CD1c-positive myeloid dendritic cell (primary cell): ENCODE results near the gene LRP3.
"Not testable (repeated sequence)": the region's sequence is repeated elsewhere in the genome, so short reads cannot be mapped to it uniquely, and the experiment has no call there.

Experiments
- DNase-seq: peaks from one replicate; pipeline ENCODE4 v3.0.0-alpha.2; 2016; ENCODE audit errors: extremely low spot score

LRP3 gene, protein sequence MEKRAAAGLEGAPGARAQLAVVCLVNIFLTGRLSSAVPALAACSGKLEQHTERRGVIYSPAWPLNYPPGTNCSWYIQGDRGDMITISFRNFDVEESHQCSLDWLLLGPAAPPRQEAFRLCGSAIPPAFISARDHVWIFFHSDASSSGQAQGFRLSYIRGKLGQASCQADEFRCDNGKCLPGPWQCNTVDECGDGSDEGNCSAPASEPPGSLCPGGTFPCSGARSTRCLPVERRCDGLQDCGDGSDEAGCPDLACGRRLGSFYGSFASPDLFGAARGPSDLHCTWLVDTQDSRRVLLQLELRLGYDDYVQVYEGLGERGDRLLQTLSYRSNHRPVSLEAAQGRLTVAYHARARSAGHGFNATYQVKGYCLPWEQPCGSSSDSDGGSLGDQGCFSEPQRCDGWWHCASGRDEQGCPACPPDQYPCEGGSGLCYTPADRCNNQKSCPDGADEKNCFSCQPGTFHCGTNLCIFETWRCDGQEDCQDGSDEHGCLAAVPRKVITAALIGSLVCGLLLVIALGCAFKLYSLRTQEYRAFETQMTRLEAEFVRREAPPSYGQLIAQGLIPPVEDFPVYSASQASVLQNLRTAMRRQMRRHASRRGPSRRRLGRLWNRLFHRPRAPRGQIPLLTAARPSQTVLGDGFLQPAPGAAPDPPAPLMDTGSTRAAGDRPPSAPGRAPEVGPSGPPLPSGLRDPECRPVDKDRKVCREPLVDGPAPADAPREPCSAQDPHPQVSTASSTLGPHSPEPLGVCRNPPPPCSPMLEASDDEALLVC

GRCh38 chr19:33193865-33194362 lies at the start of gene LRP3:
Gene LRP3, plus strand, starts transcription at chr19:33194330. Its CDS starts 456 bp downstream, at chr19:33194786.
- DNase-seq, result peak; percentile 16

DNA sequence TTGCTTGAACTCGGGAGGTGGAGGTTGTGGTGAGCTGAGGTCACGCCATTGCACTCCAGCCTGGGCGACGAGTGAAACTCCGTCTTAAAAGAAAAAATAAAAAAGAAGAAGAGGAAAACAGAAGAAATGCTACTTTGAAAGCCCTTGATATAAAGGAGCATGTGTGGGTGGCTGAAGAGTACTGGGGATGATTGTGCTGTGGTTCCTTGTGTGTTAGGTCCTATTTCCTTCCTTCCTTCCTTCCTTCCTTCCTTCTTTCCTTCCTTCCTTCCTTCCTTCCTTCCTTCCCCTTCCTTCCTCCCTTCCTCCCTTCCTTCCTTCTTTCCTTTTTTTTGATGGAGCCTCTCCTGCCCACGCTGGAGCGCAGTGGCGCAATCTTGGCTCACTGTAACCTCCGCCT lies 47.9 kb upstream of the LRP3 start:
- no peak for DNase-seq

DNA sequence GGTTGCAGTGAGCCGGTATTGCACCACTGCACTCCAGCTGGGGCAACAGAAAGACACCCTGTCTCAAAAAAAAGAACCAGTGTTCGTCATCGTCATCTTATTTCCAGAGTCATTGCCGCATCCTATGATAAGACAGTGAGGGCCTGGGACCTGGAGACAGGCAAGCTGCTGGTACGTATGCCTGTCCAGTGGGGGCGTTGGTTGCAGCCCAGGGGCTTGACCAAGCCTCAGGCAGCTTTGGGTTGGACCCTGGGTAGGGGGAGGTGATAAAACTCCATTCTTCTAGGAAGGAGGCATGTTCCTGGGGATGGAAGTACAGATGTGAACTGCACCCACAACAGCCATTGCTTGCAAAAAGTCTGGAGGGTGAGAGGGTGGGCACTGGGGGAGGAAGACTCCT lies 46.6 kb upstream of the LRP3 start:
- DNase-seq, result no peak

DNA sequence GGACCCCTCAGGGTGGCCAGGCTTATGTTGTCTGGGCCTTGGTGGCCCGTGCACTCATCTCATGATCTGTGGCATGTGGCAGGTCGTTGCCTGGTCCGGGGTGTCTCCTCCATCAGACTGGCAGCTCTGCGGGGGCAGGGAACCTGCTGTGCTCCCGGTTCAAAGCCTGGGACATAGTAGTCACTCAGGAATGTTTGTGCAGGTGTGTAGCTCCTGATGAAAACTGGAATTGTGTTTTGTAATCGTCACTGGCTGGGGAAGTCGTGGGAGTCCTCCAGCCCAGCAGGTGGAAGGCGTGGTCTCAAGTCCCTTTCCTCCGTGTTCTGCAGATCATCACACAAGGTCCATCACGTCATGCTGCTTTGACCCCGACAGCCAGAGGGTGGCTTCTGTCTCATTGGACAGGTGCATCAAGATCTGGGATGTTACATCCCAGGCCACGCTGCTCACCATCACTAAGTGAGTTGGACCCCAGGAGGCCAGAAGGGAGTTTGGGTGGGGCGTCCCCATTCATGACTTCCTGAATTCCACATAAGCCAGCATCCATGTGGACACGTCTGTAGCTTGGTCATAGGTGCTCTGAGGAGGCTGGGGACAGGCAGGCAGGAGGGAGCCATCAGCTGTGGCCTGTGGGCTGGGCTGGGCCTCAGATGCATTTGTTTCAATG lies 43.1 kb upstream of the LRP3 start:
- DNase-seq, result no peak

DNA sequence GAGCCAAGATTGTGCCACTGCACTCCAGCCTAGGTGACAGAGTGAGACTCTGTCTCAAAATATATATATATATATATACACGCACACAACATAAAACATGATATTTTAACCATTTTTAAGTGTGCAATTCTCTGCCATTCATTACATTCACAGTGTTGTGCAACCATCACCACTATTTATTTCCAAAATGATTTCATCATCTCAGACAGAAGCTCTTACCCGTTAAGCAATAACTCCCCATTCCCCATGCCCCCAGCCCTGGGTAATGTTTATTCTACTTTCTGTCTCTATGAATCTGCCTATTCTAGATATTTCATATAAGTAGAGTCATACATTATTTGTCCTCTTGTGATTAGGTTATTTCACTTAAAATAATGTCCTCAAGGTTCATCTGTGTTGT lies 42.0 kb upstream of the LRP3 start:
- DNase-seq, result peak; percentile 7

DNA sequence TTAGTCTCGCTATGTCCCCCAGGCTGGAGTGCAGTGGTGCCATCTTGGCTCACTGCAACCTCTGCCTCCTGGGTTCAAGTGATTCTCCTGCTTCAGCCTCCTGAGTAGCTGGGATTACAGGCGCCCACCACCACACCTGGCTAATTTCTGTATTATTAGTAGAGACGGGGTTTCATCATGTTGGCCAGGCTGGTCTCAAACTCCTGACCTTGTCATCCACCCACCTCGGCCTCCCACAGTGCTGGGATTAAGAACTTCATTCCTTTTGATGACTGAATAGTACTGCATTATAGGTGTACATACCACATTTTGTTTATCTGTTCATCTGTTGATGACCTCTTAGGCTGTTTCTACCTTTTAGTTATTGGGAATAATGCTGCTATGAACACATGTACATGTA lies 41.5 kb upstream of the LRP3 start:
- DNase-seq, result not testable (repeated sequence)

DNA sequence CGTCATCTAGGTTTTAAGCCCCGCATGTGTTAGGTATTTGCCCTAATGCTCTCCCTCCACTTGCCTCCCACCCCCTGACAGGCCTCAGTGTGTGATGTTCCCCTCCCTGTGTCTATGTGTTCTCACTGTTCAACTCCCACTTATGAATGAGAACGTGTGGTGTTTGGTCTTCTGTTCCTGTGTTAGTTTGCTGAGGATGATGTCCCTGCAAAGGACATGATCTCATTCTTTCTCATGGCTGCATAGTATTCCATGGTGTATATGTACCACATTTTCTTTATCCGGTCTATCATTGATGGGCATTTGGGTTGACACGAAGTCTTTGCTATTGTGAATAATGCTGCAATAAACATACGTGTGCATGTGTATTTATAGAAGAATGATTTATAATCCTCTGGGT lies 39.8 kb upstream of the LRP3 start:
- not testable (repeated sequence) for DNase-seq

GRCh38 chr19:33156334-33156733 lies 37.8 kb upstream of the LRP3 start:
- no peak for DNase-seq

- no peak for DNase-seq
Measured at GRCh38 chr19:33157906-33158305, 36.2 kb upstream of the LRP3 start.

GRCh38 chr19:33158365-33158764 lies 35.8 kb upstream of the LRP3 start:
- no peak for DNase-seq

- no peak for DNase-seq
Measured at GRCh38 chr19:33159149-33159548, 35.0 kb upstream of the LRP3 start.

DNA sequence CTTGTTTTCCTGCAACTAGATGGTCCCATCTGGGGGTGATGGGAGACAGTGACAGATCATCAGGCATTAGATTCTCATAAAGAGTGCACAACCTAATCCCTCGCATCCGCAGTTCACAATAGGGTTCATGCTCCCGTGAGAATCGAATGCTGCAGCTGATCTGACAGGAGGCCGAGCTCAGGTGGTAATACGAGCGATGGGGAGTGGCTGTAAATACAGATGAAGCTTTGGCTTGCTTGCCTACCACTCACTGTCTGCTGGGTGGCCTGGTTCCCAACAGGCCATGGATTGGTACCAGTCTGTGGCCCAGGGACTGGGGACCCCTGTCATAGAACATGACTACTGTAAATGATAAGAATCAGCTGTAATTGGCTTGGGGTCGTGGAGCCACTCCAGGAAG lies 34.2 kb upstream of the LRP3 start:
- no peak for DNase-seq

DNA sequence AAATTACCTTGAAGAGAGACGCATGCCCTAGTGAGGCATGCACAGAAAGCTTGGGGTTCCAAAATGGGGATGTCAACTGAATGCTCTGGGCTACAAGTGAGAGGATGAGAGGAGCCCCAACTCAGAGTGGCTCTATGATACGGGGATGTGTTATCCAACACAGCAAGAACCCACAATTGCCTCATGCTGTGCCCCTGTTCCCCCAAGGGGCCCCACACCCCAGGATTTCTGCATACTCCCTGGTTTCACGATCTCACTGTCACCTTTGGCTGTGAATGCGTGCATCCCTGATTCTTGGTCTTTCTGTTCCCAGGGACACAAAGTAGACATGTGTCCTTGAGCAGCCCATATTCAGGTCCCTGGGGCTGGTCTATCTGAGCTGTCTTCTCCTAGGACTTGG lies 32.9 kb upstream of the LRP3 start:
- DNase-seq, result no peak

DNA sequence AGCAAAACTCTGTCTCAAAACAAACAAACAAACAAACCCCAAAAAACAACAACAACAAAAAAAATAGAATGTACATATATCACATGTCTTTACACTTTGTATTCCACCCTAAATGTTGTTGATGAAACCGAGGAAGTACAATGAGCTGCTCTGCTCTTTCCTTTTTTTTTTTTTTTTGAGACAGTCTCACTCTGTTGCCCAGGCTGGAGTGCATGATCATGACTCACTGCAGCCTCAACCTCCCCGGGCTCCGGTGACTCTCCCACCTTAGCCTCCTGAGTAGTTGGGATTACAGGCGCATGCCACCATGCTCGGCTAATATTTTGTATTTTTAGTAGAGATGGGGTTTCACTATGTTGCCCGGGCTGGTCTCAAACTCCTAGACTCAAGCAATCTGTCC lies 30.6 kb upstream of the LRP3 start:
- DNase-seq, result no peak

GRCh38 chr19:33166037-33166436 lies 28.1 kb upstream of the LRP3 start:
- not testable (repeated sequence) for DNase-seq

DNA sequence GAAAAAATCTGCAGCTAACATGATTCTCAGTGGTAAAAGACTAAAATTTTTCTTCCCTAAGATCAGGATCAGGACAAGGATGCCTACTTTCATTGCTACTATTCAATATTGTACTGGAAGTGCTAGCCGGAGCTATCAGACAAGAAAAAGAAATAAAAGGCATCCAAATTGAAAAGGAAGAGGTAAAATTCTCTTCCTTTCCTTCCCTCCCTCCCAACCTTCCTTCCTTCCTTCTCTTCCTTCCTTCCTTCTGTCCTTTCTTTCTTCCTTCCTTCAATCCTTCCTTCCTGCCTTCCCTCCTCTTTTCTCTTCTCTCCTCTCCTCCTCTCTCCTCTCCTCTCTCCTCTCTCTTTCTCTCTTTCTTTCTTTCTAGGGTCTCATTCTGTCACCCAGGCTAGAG lies 26.7 kb upstream of the LRP3 start:
- DNase-seq, result no peak

GRCh38 chr19:33168528-33168927 lies 25.6 kb upstream of the LRP3 start:
- DNase-seq, result no peak

GRCh38 chr19:33171222-33171795 lies 22.8 kb upstream of the LRP3 start:
- no peak for DNase-seq

DNA sequence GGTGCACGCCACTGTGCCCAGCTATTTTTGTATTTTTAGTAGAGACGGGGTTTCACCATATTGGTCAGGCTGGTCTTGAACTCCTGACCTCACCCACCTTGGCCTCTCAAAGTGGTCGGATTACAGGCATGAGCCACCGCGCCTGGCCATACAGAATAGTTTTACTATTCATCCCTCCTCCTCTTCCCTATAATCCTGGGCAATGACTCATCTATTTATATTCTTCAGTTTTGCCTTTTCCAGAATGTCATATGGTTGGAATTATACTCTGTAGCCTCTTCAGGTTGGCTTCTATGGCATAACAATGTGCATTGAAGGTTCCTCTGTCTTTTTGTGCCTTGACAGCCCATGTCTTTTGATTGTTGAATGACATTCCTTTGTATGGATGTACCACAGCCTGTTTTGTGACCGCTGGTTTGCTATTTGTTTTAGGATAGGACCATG lies 22.2 kb upstream of the LRP3 start:
- DNase-seq, result no peak

GRCh38 chr19:33174186-33174585 lies 19.9 kb upstream of the LRP3 start:
- DNase-seq, result no peak

DNA sequence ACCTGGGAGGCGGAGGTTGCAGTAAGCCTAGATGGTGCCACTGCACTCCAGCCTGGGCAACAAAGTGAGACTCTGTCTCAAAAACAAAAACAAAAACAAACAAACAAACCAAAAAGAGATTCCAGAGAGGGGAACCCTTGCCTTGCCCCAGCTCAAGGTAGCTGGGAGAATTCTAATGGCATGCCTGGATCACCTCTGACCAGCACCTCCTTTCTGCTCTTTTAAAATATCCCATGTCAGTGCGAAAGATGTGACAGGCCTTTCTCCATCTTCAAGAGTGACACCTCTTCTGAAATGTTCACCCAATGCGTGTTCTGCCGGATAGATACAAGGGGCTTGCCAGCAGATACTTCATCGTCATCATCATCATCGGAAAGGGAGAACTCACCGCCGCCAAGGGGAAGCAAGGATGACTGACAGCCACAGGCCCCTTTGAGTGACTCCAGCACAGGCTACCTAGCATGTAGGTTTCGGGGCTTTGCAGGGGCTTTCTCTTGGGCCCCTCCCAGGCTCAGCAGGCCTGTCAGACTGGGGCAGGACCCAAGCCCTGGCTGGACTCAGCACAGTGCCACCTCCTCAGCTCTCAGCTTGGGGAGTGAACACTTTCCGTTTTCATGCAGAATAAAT lies 18.9 kb upstream of the LRP3 start:
- no peak for DNase-seq
